SK-N-SH (cell line): ENCODE data around the gene MFN1. TPM values are rescaled to one million over a fixed set of nuclear protein-coding genes. Genes with fewer than 3 reads are reported as not detected.

Experiments
- CTCF ChIA-PET: fragments of 300-600, 350-600 bp; formaldehyde crosslinking; extraction: SDS; loops from one replicate; lab custom pipeline; 2021; lab: Yijun Ruan, JAX
- POLR2A ChIA-PET: fragments of 350-600 bp; sonication (Branson Sonifier 250); formaldehyde crosslinking; extraction: SDS; loops from one replicate; lab custom pipeline; 2020; ENCODE audit warnings: antibody characterized with exemption, inconsistent platforms; lab: Yijun Ruan, JAX
- DNase-seq: peaks from one replicate; pipeline ENCODE4 v3.0.0; 2012
- H2AFZ ChIP-seq: fragments of 200-600 bp; sonication (generic); 2 replicates; pipeline ENCODE4 v1.8.1; 2016; ENCODE audit warnings: antibody characterized with exemption, mild to moderate bottlenecking, low read depth
- H3F3A ChIP-seq: fragments of 200-600 bp; sonication (generic); replicated peaks from 2 replicates; pipeline ENCODE3; 2016; ENCODE audit warnings: antibody characterized with exemption, mild to moderate bottlenecking; ENCODE audit not compliant: insufficient read depth
- H3K27ac ChIP-seq, 2 experiments: fragments of 200-500 bp in 1 of 2; fragments of 200-600 bp in 1 of 2; sonication (Bioruptor generic) in 1 of 2; sonication (generic), shearing (Covaris generic) in 1 of 2; 2 replicates each; pipeline versions ENCODE4 v1.5.1 to v1.6.1; 2014 to 2016; ENCODE audit warnings: low read depth in 2 of 2, inconsistent platforms in 1 of 2, low read length in 1 of 2, mild to moderate bottlenecking in 1 of 2, mixed read lengths in 1 of 2
- H3K27me3 ChIP-seq: fragments of 200-600 bp; sonication (generic), shearing (Covaris generic); 2 replicates; pipeline ENCODE4 v1.6.1; 2016; ENCODE audit warnings: mixed run types; ENCODE audit not compliant: insufficient read depth
- H3K36me3 ChIP-seq, 2 experiments: fragments of 200-500 bp in 1 of 2; fragments of 200-600 bp in 1 of 2; sonication (Bioruptor generic) in 1 of 2; sonication (generic) in 1 of 2; replicated peaks in 1 of 2; 2 replicates each; pipeline versions ENCODE3 to v1.5.1; 2014 to 2016; ENCODE audit warnings: low read length in 1 of 2, mild to moderate bottlenecking in 1 of 2; ENCODE audit not compliant: insufficient read depth in 2 of 2, control insufficient read depth in 1 of 2
- H3K4me1 ChIP-seq, 2 experiments: fragments of 200-500 bp in 1 of 2; fragments of 200-600 bp in 1 of 2; sonication (Bioruptor generic) in 1 of 2; sonication (generic), shearing (Covaris generic) in 1 of 2; 2 replicates each; pipeline versions ENCODE4 v1.5.1 to v1.6.1; 2014 to 2016; ENCODE audit warnings: low read depth in 1 of 2, low read length in 1 of 2, mixed run types in 1 of 2; ENCODE audit not compliant: insufficient read depth in 2 of 2, control insufficient read depth in 1 of 2
- H3K4me2 ChIP-seq: fragments of 200-600 bp; sonication (generic), shearing (Covaris generic); 2 replicates; pipeline ENCODE4 v1.6.1; 2017; ENCODE audit warnings: mixed run types
- H3K4me3 ChIP-seq, 2 experiments: fragments of 200-500 bp in 1 of 2; fragments of 200-600 bp in 1 of 2; sonication (Bioruptor generic) in 1 of 2; sonication (generic), shearing (Covaris generic) in 1 of 2; 2 replicates each; pipeline versions ENCODE4 v1.5.1 to v1.8.1; 2014 to 2016; ENCODE audit warnings: low read depth in 2 of 2, inconsistent platforms in 1 of 2, low read length in 1 of 2, mild to moderate bottlenecking in 1 of 2, mixed read lengths in 1 of 2, moderate library complexity in 1 of 2
- H3K79me2 ChIP-seq: fragments of 200-600 bp; sonication (generic); 2 replicates; pipeline ENCODE4 v1.8.1; 2017; ENCODE audit warnings: mild to moderate bottlenecking; ENCODE audit not compliant: insufficient read depth
- H3K9ac ChIP-seq: fragments of 200-600 bp; sonication (generic); 2 replicates; pipeline ENCODE4 v1.6.1; 2017; ENCODE audit warnings: mixed run types
- H3K9me2 ChIP-seq: fragments of 200-600 bp; sonication (generic); 2 replicates; pipeline ENCODE4 v1.6.1; 2017; ENCODE audit warnings: mixed run types
- H3K9me3 ChIP-seq: fragments of 200-600 bp; sonication (generic); 2 replicates; pipeline ENCODE4 v1.6.1; 2017; ENCODE audit warnings: mixed run types, mild to moderate bottlenecking, moderate library complexity
- H4K20me1 ChIP-seq: fragments of 200-600 bp; sonication (generic); 2 replicates; pipeline ENCODE4 v1.6.1; 2017; ENCODE audit warnings: mild to moderate bottlenecking, mixed run types; ENCODE audit not compliant: insufficient read depth
- CHD2 ChIP-seq: fragments of 150-350 bp; IDR thresholded peaks from 2 replicates; pipeline ENCODE4 v1.6.1; 2018; ENCODE audit warnings: low read length; ENCODE audit not compliant: partially characterized antibody
- EP300 ChIP-seq, 2 experiments: IDR thresholded peaks; 2 replicates each; pipeline versions ENCODE4 v1.4.0 to v1.6.1; 2012; ENCODE audit warnings: borderline replicate concordance in 1 of 2, low read depth in 1 of 2, low read length in 1 of 2
- FOXJ3 ChIP-seq: sonication (generic); formaldehyde crosslinking; IDR thresholded peaks from 2 replicates; pipeline ENCODE4 v1.5.1; 2020; ENCODE audit warnings: mild to moderate bottlenecking, missing genetic modification reagents
- FOXM1 ChIP-seq: IDR thresholded peaks from 2 replicates; pipeline ENCODE4 v1.4.0; 2012; ENCODE audit warnings: low read depth, mild to moderate bottlenecking
- JUND ChIP-seq: IDR thresholded peaks from 2 replicates; pipeline ENCODE4 v1.4.0; 2012
- MEF2A ChIP-seq: IDR thresholded peaks from 2 replicates; pipeline ENCODE4 v1.4.0; 2012; ENCODE audit warnings: low read depth, borderline replicate concordance
- RAD21 ChIP-seq: IDR thresholded peaks from 2 replicates; pipeline ENCODE4 v1.6.1; 2012; ENCODE audit warnings: mild to moderate bottlenecking, low read length
- RCOR1 ChIP-seq: fragments of 150-350 bp; IDR thresholded peaks from 2 replicates; pipeline ENCODE4 v1.6.1; 2017; ENCODE audit warnings: antibody characterized with exemption, low read length
- RXRA ChIP-seq: IDR thresholded peaks from 2 replicates; pipeline ENCODE4 v1.4.0; 2012; ENCODE audit warnings: low read depth, mild to moderate bottlenecking, borderline replicate concordance
- SMC3 ChIP-seq: IDR thresholded peaks from 2 replicates; pipeline ENCODE4 v1.6.1; 2012; ENCODE audit warnings: low read depth, low read length, improper control_type of control experiment
- TEAD4 ChIP-seq: IDR thresholded peaks from 2 replicates; pipeline ENCODE4 v1.4.0; 2012; ENCODE audit warnings: mild to moderate bottlenecking, borderline replicate concordance; ENCODE audit not compliant: insufficient read depth
- WGBS: methylation state at CpG from one replicate; pipeline ENCODE4 v1.1.6; 2017; ENCODE audit warnings: low lambda C conversion rate; 5-methylcytosine and 5-hydroxymethylcytosine counted together
- polyA plus RNA-seq, 3 experiments: library from polyadenylated mRNA; depleted of rRNA; stranded (reverse); fragments of >200 nt; gene quantifications; 2 replicates each; pipeline ENCODE4 v1.2.3, GENCODE V29; 2012
- TF ChIP-seq, protein P1 (sequence below): IDR thresholded peaks from 2 replicates; pipeline ENCODE4; 2012
- TF ChIP-seq, protein P2 (sequence below): fragments of 150-350 bp; IDR thresholded peaks from 2 replicates; pipeline ENCODE4 v1.6.1; 2016; ENCODE audit warnings: mild to moderate bottlenecking, low read depth, low read length
- TF ChIP-seq, protein P3 (sequence below): IDR thresholded peaks from 2 replicates; pipeline ENCODE4 v1.6.1; 2012; ENCODE audit warnings: mild to moderate bottlenecking, low read depth, low read length, moderate library complexity
- TF ChIP-seq, protein P4 (sequence below): IDR thresholded peaks from 2 replicates; pipeline ENCODE4 v1.4.0; 2012; ENCODE audit warnings: low read depth
- TF ChIP-seq, protein P5 (sequence below): IDR thresholded peaks from 2 replicates; pipeline ENCODE4 v1.4.0; 2012; ENCODE audit warnings: low read depth, borderline replicate concordance

MFN1 gene
- polyA plus RNA-seq, 1 of the 3 experiments (the other 2 are of a cell fraction): 15.7 TPM

DNA sequence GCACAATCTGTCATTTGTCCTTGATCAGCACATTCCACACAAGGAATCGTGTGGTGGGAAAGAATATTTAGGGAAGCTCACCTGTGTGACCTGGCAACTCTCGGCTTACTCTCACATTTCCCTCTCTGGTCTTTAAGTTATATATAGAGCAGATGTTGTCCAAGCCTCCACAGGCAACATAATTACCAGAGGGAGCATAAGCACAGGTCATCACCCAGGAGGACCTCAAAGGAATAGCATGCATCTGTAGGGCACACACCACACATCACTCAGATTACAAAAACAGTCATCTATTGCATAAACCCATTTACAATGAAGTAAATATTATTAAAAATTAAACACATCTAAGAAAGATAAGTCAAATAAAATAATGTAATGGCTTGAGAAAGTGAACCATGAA, 67.3 kb downstream of the MFN1 start:
- no peak overlapping the region for H3K27ac ChIP-seq
- H2AFZ ChIP-seq: no peak overlapping the region
- no peak overlapping the region for H3K9ac ChIP-seq
- H3K9me2 ChIP-seq: 0 out of 2 replicates have a peak, but pooled peaks cover 4% of the 10 kb centered on the region
- no peaks in the 10 kb centered on the region for H3K9me3 ChIP-seq
- WGBS: 98% methylated on average over 2 of the region's 2 CpGs
- peaks cover 23 to 75% of the 10 kb centered on the region in 2 experiments for H3K36me3 ChIP-seq
- H3F3A ChIP-seq: peaks cover 19% of the 10 kb centered on the region
- H3K4me2 ChIP-seq: no peak overlapping the region
- no peaks in the 10 kb centered on the region for H3K27me3 ChIP-seq
- ChIA-PET POLR2A (no interaction called here), CTCF (no interaction called here)
- H4K20me1 ChIP-seq: no peaks in the 10 kb centered on the region
- H3K79me2 ChIP-seq: peaks cover 3% of the 10 kb centered on the region; the same call in 1 of the 2 replicates
- no peak overlapping the region for H3K4me3 ChIP-seq
- peaks cover 0 to 3% of the 10 kb centered on the region in 2 experiments; a peak in 2 of 4 replicates for H3K4me1 ChIP-seq
- no peak for DNase-seq
- TF ChIP-seq RAD21 (no peak), JUND (no peak), EP300 (IDR thresholded peaks at IDR 0.05; ENCODE audit: borderline replicate concordance in 1 of 2, low read depth in 1 of 2, low read length in 1 of 2) (no peak), TEAD4 (no peak), FOXJ3 (CRISPR knock-in tag) (no peak), RCOR1 (no peak), SMC3 (no peak), FOXM1 (no peak), RXRA (no peak), MEF2A (no peak), CHD2 (no peak)
- TF ChIP-seq, protein P1, sequence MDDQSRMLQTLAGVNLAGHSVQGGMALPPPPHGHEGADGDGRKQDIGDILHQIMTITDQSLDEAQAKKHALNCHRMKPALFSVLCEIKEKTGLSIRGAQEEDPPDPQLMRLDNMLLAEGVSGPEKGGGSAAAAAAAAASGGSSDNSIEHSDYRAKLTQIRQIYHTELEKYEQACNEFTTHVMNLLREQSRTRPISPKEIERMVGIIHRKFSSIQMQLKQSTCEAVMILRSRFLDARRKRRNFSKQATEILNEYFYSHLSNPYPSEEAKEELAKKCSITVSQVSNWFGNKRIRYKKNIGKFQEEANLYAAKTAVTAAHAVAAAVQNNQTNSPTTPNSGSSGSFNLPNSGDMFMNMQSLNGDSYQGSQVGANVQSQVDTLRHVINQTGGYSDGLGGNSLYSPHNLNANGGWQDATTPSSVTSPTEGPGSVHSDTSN: no peak
- TF ChIP-seq, protein P2, sequence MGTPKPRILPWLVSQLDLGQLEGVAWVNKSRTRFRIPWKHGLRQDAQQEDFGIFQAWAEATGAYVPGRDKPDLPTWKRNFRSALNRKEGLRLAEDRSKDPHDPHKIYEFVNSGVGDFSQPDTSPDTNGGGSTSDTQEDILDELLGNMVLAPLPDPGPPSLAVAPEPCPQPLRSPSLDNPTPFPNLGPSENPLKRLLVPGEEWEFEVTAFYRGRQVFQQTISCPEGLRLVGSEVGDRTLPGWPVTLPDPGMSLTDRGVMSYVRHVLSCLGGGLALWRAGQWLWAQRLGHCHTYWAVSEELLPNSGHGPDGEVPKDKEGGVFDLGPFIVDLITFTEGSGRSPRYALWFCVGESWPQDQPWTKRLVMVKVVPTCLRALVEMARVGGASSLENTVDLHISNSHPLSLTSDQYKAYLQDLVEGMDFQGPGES: no peak
- TF ChIP-seq, protein P3, sequence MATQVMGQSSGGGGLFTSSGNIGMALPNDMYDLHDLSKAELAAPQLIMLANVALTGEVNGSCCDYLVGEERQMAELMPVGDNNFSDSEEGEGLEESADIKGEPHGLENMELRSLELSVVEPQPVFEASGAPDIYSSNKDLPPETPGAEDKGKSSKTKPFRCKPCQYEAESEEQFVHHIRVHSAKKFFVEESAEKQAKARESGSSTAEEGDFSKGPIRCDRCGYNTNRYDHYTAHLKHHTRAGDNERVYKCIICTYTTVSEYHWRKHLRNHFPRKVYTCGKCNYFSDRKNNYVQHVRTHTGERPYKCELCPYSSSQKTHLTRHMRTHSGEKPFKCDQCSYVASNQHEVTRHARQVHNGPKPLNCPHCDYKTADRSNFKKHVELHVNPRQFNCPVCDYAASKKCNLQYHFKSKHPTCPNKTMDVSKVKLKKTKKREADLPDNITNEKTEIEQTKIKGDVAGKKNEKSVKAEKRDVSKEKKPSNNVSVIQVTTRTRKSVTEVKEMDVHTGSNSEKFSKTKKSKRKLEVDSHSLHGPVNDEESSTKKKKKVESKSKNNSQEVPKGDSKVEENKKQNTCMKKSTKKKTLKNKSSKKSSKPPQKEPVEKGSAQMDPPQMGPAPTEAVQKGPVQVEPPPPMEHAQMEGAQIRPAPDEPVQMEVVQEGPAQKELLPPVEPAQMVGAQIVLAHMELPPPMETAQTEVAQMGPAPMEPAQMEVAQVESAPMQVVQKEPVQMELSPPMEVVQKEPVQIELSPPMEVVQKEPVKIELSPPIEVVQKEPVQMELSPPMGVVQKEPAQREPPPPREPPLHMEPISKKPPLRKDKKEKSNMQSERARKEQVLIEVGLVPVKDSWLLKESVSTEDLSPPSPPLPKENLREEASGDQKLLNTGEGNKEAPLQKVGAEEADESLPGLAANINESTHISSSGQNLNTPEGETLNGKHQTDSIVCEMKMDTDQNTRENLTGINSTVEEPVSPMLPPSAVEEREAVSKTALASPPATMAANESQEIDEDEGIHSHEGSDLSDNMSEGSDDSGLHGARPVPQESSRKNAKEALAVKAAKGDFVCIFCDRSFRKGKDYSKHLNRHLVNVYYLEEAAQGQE: no peak
- TF ChIP-seq, protein P4, sequence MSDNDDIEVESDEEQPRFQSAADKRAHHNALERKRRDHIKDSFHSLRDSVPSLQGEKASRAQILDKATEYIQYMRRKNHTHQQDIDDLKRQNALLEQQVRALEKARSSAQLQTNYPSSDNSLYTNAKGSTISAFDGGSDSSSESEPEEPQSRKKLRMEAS: no peak
- TF ChIP-seq, protein P5, sequence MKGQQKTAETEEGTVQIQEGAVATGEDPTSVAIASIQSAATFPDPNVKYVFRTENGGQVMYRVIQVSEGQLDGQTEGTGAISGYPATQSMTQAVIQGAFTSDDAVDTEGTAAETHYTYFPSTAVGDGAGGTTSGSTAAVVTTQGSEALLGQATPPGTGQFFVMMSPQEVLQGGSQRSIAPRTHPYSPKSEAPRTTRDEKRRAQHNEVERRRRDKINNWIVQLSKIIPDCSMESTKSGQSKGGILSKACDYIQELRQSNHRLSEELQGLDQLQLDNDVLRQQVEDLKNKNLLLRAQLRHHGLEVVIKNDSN: no peak
